Right lung (tissue), 5 donors: ENCODE measurements around the gene RIMBP2. TPM values are rescaled to one million over a fixed set of nuclear protein-coding genes. Genes with fewer than 3 reads are reported as not detected.
A peak's percentile ranks its signal among the peaks of the same experiment; 100 is the strongest.

Source experiments
- DNase-seq, 2 donors: peaks; one replicate each; pipeline ENCODE4 v3.0.0-alpha.2; 2013
- polyA plus RNA-seq, 5 donors: library from polyadenylated mRNA; unstranded; fragments of 120-200 nt; gene quantifications; one replicate each; pipeline versions ENCODE4 v1.2.1 to v1.2.3, GENCODE V29; 2013; ENCODE audit warnings: inconsistent platforms in 1 of 5, low replicate concordance in 1 of 5; ENCODE audit not compliant: insufficient read length in 5 of 5, insufficient read depth in 1 of 5

The RIMBP2 gene
- polyA plus RNA-seq, 5 donors = 10.6 to 18.9 (median 16.1) TPM

DNA sequence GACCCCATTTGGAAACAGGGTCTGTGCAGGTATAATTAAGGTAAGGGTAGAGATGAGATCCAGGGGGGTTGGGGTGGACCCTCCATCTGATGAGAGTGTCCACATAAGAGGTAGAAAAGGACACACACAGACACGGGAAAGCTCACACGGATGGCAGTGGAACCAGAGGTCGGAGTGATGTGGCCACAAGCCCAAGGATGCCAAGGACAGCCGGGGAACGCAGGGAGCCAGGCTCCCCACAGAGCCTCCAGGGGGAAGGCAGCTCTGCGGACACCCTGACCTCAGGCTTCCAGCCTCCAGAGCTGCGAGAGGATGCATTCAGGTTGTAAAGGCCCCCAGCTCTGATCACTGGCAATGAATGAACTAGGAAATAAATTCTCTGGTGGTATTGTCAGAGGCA, 33.0 kb downstream of the RIMBP2 start:
- DNase-seq = no peak

DNA sequence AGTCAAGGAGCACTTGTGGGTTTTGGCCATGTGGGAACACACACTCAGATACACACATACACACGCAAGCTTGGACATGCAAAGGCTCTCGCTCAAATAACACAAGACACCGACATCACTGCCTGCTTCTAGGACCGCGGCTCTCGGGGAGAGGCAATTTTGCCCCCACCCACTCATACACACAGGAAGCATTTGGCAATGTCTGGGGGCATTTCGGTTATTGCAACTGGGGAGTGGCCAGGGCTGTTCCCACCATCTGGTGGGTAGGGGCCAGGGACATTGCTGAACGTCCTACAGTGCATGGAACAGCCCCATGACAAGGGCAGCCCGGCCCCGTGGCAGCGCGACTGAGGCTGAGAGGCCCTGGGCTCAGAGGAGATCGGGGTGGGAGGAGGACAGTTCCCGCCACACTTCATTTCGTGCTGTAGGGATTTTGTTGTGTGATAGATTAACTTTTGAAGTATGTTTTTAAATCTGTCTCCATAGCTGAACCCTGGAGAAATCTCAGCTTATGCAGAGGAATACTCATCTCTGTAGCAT, 35.6 kb downstream of the RIMBP2 start:
- DNase-seq = no peak

GRCh38 chr12:130677957-130678558, 38.0 kb downstream of the RIMBP2 start:
- DNase-seq = peak in 1 of 2 donors; percentile 2

DNA sequence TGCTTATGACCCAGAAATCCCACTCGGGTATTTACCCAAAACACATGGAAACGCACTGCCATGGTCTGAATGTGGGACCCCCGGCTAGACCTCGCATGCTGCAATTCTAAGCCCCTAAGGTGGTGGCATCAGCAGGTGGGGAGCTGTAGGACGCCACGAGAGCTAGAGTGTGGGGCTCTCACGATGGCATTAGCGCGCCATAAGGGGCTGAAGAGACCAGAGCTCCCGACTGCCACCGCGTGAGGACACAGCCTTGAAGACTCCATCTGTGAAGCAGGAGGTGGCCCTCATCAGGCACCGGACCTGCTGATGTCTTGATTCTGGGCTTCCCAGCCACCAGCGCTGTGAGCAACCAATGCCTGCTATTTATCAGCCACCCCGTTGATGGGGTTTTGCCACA, 40.3 kb downstream of the RIMBP2 start:
- no peak for DNase-seq

GRCh38 chr12:130675121-130675520, 41.0 kb downstream of the RIMBP2 start:
- DNase-seq = no peak

- no peak for DNase-seq
Measured at GRCh38 chr12:130674676-130675075, 41.4 kb downstream of the RIMBP2 start.

DNA sequence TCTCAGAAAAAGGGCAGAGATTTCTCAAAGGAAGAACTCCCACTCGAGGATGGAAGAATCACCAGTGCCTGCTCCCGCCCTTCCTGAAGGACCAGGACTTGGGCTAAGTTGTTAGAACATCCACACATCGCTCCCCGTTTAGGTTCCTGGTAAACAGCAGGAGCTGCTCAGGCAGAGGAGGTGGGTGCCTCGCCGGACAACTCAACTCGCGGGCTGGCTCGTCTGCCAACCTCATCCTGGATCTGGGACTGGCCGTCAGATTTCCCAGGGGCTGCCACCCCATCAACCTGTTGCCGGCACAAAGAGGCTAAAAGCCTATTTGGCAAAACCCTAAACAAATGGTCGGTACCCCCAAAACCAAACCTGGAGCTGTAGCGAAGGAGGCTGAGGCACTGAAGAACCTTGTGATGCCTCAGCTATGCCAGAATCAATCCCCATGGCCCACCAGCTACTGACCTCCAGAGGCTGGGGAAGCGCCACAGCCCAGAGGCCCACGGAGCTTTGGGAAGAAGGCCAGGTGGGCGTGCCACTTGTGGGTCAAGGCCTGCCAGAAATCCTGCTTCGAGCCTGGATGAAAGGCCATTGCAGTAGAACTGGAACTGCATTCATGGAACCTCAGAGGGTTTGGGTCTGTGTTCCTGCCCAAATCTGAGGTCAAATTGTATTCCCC, 42.9 kb downstream of the RIMBP2 start:
- DNase-seq = no peak

DNA sequence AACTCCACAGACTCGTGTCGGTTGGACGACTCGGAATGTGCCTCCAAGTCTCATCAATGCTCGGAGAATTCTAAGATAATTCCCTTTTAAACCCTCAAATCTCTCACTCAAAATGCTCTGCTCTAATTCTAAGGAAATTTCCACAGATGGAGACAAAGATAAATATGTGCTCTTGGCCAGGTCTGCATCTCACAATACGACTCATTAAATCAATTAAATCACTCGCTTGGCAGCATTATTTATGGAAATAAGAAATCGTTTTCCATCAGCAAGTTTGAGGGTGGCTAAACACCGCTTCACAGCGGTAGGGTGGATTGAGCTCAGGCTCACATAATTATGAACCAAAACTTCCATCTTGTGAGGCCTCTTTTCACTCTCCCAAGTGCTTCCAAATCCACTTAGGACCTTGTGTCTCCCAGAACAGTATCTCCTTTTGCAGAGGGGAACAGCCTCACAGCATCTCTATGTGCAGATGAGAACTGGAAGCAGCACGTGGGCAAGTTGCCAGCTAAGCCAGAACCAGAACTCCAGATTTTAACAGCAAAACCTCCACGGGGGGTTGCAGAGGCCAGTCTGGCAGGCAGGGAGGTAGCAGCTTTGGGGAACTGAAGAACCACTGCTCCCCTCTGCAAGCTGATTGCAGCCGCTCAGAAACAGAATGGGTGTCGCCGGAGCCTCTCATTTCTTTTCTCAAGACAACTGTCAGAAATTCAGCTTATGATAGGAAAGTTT, 43.8 kb downstream of the RIMBP2 start:
- DNase-seq = no peak

DNA sequence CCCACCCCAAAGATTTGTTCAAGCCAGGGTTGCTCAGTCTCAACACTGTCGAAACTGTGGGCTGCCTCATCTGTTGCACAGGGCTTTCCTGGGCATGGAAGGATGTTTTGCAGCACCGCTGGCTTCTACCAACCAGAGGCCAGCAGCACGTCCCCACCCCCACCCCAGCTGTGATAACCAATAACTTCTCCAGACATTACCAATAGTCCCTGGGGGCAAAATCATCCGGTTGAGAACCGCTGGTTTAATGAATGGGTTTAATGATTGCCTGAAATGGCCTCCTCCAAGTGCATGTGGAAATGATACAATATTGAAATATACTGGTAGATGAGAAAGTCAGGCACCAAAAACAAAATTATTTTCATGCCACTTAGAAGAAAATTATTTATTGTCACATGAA, 44.5 kb downstream of the RIMBP2 start:
- no peak for DNase-seq

DNA sequence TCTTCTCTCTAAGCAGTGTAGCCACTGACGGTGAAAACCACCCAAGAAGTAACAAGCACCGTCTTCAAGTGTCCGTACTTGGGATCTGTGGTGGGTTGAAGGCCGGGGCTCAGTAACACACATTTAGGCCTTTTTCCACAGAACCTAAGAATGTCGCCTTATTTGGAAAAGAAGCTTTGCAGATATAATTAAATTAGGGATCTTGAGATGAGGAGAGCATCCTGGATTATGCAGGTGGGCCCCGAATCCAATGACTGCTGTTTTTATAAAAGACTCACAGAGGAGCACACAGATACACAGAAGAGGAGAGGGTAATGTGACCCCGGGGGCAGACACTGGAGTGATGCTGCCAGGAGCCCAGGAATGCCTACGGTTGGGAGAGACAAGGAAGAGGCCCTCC, 46.3 kb downstream of the RIMBP2 start:
- DNase-seq = no peak

DNA sequence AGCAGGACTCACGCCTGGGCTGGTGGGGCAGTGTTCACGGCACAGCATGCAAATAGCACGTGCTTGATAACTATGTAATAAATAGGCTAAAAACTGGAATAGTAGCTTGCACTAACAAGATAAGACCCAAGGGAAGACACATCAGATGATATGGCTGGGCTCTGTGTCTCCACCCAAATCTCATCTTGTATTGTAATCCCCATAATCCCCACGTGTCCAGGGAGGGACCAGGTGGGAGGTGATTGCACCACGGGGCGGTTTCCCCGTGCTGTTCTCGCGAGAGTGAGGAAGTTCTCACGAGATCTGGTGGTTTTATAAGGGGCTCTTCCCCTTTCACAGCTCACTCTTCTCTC, 46.9 kb downstream of the RIMBP2 start:
- no peak for DNase-seq

DNA sequence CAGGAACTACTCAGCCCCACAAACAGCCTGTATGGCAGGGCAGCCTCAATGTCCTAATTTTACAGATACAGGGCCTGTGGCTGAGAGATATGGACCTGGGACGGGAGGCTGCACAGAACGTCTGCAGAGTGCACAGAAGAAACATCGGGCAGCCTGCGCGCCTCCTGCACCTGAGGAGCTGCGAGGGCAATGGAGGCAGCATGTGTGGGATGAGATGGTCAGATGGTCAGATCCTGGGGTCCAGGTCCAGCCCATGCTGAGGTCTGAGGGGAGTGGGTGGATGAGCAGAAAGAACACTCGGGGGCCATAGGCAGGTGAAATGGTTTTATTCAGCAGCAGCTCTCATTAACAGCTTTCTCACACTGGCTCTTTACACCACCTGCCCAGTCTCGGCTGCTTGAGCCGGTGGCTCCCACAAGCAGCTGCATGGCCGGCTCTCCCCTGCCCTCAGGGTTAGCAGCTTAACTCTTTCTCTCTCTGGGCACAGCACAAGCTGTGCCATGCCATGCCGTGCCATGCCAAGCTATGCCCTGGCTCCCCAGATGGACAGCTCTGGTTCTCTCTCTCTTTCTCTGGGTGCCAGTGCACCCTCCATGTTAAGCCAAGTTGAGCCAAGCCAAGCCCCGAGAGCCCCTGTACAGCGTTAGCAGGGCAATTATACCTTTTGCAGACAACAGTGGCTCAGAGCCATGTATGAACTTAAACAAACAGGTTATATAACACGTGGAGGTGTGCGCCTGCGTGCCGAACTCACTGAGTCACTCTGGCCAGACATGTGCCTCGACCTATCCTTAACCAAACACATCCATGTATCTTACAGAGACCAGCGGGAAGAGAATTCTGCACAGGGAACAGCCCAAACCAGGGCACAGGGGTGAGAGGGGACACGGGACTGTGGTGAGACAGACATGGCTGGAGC, 47.6 kb downstream of the RIMBP2 start:
- no peak for DNase-seq

- DNase-seq = no peak
Measured at GRCh38 chr12:130667421-130667960, 48.6 kb downstream of the RIMBP2 start.

GRCh38 chr12:130666645-130667044, 49.5 kb downstream of the RIMBP2 start:
- DNase-seq = no peak

DNA sequence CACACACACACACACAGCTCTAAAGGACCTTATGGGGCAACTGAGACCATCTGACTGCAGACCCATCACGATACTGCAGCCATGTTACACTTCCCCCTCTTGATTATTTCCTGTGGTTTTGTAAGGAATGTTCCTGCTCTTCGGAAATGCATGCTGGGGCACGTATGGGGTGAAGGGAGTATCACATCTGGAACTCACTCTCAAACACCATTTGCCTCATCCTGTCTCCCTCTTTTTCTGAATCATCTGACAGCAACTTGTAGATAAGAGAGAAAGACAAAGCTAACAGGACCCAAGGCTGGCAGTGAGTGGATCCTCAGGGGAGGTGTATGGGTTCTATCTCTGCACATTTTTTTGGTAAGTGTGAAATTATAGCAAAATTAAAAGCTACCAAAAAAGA, 50.3 kb downstream of the RIMBP2 start:
- DNase-seq = no peak

GRCh38 chr12:130664772-130665171, 51.3 kb downstream of the RIMBP2 start:
- DNase-seq = no peak

GRCh38 chr12:130664252-130664651, 51.8 kb downstream of the RIMBP2 start:
- no peak for DNase-seq

- no peak for DNase-seq
Measured at GRCh38 chr12:130663514-130663913, 52.6 kb downstream of the RIMBP2 start.

GRCh38 chr12:130661486-130662255, 54.4 kb downstream of the RIMBP2 start:
- no peak for DNase-seq

DNA sequence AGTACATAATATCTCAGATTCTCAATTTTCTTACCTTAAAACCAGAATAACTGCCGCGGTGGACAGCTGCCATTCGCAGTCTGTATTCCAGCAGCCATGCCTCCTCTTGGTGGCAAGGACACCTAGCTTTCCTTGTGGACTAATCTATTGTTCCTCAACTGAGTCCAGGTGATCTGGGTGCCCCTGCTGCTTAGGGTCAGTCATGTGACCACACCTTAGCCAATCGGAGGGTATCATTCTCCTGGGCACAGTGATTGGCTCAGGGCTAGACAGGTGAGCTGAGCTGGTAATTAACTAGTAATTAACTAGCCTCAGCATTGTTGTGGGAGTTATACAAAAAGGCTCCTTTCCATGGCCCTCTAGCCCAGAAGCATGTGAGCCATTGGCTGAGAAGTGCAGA, 55.0 kb downstream of the RIMBP2 start:
- no peak for DNase-seq
